Inferior parietal cortex (tissue), 1 donor: ENCODE data around the gene MAGI2.

ENCODE experiments used
- DNase-seq: peaks from one replicate; pipeline ENCODE4 v3.0.0-alpha.2; 2016; ENCODE audit errors: extremely low spot score

The MAGI2 gene

GRCh38 chr7:78179827-78180477 lies 1273.5 kb downstream of the MAGI2 start:
- no peak for DNase-seq

- no peak for DNase-seq
Measured at GRCh38 chr7:78179211-78179610, 1274.3 kb downstream of the MAGI2 start.

- no peak for DNase-seq
Measured at GRCh38 chr7:78178319-78178718, 1275.1 kb downstream of the MAGI2 start.

GRCh38 chr7:78176171-78176570 lies 1277.3 kb downstream of the MAGI2 start:
- no peak for DNase-seq

- DNase-seq = no peak
Measured at GRCh38 chr7:78175330-78176100, 1278.0 kb downstream of the MAGI2 start.

- no peak for DNase-seq
Measured at GRCh38 chr7:78173666-78174065, 1279.8 kb downstream of the MAGI2 start.

- DNase-seq = no peak
Measured at GRCh38 chr7:78172933-78173591, 1280.4 kb downstream of the MAGI2 start.

- DNase-seq = no peak
Measured at GRCh38 chr7:78172267-78172757, 1281.2 kb downstream of the MAGI2 start.

GRCh38 chr7:78171398-78171797 lies 1282.1 kb downstream of the MAGI2 start:
- DNase-seq = no peak

- DNase-seq = no peak
Measured at GRCh38 chr7:78170815-78171214, 1282.7 kb downstream of the MAGI2 start.

- DNase-seq = no peak
Measured at GRCh38 chr7:78169992-78170391, 1283.5 kb downstream of the MAGI2 start.

- DNase-seq = no peak
Measured at GRCh38 chr7:78168865-78169264, 1284.6 kb downstream of the MAGI2 start.

GRCh38 chr7:78167860-78168259 lies 1285.6 kb downstream of the MAGI2 start:
- DNase-seq = no peak

GRCh38 chr7:78165854-78166253 lies 1287.6 kb downstream of the MAGI2 start:
- no peak for DNase-seq

GRCh38 chr7:78165454-78165853 lies 1288.0 kb downstream of the MAGI2 start:
- no peak for DNase-seq

- no peak for DNase-seq
Measured at GRCh38 chr7:78164459-78164858, 1289.0 kb downstream of the MAGI2 start.

GRCh38 chr7:78161781-78162180 lies 1291.7 kb downstream of the MAGI2 start:
- no peak for DNase-seq

GRCh38 chr7:78159545-78159944 lies 1293.9 kb downstream of the MAGI2 start:
- DNase-seq = no peak

GRCh38 chr7:78153285-78153684 lies 1300.2 kb downstream of the MAGI2 start:
- no peak for DNase-seq

- no peak for DNase-seq
Measured at GRCh38 chr7:78151229-78151628, 1302.2 kb downstream of the MAGI2 start.

GRCh38 chr7:78149787-78150186 lies 1303.7 kb downstream of the MAGI2 start:
- DNase-seq = no peak

- no peak for DNase-seq
Measured at GRCh38 chr7:78148166-78148894, 1305.1 kb downstream of the MAGI2 start.
